Measurements from ENCODE around the gene ACOD1.
"Not testable (repeated sequence)": the region's sequence is repeated elsewhere in the genome, so short reads cannot be mapped to it uniquely, and the experiment has no call there.

Gene ACOD1

DNA sequence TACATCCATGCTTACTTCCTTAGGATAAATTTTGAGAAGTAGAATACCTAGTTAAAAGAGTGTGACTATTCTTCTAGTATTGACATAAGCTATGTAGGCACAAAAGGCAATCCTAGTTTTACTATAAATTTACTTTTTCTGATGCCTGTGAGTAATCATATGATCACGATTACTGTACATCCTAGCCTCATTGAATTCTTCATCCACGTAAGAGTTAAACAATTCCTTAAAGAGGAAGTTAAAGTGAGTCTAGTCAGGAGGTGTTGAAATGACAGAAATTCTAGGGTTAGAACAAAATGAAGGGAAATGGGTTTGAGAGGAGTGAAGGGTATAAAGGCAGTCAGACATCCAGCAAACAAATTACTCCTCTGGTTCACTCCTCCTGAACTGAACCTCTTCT is at the start of gene ACOD1:
Gene ACOD1 (plus strand): TSS at position 363 of the 400 bp plus-strand sequence. CDS start 48 bp downstream, outside the sequence.
- DNase-seq = no peak

DNA sequence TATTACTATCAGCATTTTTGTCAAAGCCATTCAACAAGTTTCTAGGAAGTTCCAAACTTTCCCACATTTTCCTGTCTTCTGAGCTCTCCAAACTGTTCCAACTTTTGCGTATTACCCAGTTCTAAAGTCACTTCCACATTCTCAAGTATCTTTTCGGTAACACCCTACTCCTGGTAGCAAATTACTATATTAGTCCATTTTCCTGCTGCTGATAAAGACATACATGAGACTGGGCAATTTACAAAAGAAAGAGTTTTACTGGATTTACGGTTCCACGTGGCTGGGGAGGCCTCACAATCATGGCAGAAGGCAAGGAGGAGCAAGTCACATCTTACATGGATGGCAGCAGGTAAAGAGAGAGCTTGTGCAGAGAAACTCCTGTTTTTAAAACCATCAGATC is 49.2 kb upstream of the ACOD1 start:
- not testable (repeated sequence) for DNase-seq

DNA sequence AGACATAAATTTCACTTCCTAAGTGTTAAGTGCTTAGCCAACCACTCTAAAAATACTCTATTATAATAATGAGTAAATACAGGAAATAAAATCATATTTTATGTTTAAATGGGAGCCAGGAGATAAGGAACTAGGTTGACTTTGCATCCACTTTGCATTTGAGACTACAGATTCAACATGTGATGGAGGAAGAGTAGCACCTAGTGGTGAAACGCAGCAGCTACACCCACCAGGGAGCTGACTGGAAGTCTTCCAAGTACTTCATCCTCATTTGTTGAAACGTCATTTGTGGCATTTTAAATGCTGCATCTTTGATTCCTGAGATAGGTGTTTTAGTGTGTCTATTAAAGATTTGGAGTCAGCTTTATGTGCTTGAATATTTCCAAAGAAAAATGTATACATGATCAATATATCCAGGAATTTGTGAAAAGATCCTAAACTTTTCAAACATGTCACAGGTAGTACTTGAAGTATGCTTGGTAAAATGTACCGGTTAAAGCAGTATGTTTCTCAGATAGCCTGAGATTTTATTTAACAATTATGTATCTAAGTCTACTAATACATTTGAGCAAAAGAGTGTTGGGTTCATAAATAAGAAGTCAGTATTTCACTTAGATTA is 44.7 kb upstream of the ACOD1 start:
- DNase-seq = peak; percentile 44

- DNase-seq = no peak
Observed at GRCh38 chr13:76904507-76904906, 43.8 kb upstream of the ACOD1 start.

DNA sequence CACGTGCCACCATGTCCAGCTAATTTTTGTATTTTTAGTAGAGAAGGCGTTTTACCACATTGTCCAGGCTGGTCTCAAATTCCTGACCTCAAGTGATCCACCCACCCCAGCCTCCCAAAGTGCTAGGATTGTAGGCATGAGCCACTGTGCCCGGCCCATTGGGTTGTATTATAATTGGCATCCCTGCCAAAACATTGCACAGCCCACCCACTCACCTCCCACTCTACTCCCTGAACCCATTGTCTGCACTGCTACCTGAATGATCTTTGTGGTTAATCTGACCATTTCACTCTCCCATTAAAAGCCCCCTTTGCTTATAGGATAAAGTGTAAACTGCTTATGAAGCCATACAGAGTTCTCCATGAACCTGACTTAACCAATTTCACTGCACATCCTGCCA is 35.8 kb upstream of the ACOD1 start:
- DNase-seq = no peak

DNA sequence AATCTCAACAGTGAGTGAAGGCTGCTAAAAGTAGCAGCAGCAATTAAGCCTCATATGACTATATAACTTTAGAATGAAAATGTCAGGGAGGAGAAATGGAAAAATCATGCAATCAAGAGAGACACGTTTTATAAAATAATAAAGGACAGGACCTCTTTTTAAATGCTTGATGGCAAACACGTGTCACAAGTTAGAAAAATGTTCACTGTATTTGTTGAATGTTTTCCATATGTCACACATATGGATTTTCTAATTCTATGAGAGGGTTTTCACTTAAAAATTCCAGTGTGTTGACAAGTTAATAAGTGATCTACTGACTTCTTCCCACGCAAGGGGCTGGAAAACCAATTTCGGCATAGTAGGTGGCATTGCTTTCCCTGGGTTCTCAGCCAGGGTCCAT is 34.4 kb upstream of the ACOD1 start:
- no peak for DNase-seq

DNA sequence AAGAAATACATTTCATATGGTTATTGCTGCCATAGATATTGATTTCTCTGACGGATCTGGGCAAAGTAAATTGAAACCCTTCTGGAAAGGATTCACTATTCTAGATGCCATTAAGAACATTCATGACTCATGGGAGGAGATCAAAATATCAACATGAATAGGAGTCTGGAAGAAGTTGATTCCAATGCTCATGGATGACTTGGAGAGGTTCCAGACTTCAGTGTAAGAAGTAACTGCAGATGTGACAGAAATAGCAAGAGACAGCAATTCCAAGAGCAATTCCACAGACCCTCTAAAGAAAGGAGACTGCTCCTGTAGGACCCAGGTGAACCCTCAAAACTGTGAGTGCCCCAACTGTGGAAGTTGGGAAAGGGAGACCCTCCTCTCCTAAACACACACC is 31.2 kb upstream of the ACOD1 start:
- DNase-seq = no peak

GRCh38 chr13:76917755-76918481 is 30.4 kb upstream of the ACOD1 start:
- not testable (repeated sequence) for DNase-seq

- no peak for DNase-seq
Observed at GRCh38 chr13:76921516-76921915, 26.8 kb upstream of the ACOD1 start.

DNA sequence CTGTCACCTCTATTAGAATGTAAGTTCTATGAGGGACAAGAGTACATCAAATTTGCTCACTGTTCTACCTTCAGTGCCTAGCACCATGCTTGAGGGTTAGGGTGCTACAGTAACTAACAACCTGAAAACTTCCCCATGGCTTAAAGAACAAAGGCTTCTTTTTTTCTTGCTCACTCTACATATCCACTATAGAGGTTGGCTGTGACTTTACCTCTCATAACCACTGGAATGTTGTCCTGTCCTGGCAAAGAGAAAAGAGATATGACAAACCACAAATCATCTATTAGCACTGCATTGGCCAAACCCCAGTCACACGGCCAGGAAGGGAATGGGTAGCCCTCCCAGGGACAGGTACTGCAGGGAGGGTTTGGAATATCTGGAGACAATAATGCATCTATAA is 23.2 kb upstream of the ACOD1 start:
- no peak for DNase-seq

GRCh38 chr13:76927955-76928354 is 20.4 kb upstream of the ACOD1 start:
- DNase-seq = no peak

DNA sequence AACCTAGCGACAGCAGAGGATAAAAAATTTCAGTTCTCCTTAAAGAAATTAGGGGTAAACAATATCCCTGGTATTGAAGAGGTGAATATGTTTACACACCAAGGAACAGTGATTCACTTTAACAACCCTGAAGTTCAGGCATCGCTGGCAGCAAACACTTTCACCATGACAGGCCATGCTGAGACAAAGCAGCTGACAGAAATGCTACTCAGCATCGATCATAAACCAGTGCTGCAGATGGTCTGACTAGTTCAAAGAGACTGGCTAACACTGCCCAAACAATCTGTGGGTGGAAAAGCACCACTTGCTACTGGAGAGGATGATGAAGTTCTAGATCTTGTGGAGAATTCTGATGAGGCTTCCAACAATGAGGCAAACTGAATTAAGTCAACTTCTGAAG is 19.9 kb upstream of the ACOD1 start:
- DNase-seq = no peak

- DNase-seq = no peak
Observed at GRCh38 chr13:76929320-76929719, 19.0 kb upstream of the ACOD1 start.

- no peak for DNase-seq
Observed at GRCh38 chr13:76929851-76930374, 18.4 kb upstream of the ACOD1 start.

- DNase-seq = no peak
Observed at GRCh38 chr13:76932076-76932475, 16.2 kb upstream of the ACOD1 start.

DNA sequence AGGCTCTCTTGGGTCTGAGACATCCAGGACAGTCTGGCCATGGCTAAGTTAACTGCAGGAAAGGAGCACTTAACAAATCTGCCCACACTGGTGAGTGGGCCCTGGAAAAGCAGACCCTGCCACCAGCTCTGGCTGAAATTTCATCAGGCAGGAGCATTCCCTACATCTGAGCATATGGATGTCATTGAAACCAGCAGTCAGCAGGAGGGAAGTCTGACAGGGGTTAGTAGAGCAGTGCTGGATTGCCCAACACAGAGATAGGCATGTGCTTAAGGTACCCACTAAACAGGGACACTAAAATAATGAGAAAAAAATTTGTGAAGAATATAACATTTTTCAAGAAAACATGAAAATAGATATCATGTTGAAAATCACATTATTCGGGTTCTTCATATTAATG is 13.6 kb upstream of the ACOD1 start:
- DNase-seq = no peak

- DNase-seq = no peak
Observed at GRCh38 chr13:76936763-76937162, 11.5 kb upstream of the ACOD1 start.

GRCh38 chr13:76937281-76937820 is 11.0 kb upstream of the ACOD1 start:
- no peak for DNase-seq

DNA sequence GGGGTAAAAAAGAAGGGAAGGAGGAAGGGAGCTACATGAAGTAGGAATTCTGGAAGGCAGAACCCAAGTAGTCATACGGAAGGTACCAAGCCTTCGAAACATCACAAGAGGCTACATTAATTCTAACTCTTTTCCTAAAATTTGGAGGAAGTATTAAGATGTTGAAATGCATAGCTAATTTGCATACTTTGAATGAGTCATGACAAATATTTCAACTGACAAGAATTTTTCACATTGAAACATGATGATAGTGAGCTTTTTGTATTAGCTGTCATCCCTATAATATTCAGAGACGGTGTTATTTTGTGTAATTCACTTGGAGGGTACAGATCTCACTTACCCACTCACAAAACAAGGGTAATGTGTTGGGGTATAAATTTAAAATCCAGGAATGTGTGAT is 9.1 kb upstream of the ACOD1 start:
- DNase-seq = no peak

DNA sequence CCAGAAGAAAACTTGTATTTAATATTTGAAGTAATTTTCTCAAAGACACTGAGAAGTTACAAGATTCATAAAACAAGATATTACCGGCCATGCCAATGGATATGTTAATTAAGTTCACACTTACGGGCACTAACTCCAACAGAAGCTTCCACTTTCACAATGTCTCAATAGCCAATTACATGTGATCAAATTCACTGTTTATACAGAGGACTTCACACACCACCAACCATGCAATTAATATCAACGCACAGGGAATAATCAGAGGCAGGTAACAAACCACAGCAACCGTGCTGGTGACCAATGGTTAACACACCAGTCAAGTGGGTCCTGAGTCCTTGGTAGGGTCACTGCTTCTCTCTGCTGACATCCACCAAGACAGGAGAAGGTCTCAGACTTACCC is 5.9 kb upstream of the ACOD1 start:
- DNase-seq = no peak

DNA sequence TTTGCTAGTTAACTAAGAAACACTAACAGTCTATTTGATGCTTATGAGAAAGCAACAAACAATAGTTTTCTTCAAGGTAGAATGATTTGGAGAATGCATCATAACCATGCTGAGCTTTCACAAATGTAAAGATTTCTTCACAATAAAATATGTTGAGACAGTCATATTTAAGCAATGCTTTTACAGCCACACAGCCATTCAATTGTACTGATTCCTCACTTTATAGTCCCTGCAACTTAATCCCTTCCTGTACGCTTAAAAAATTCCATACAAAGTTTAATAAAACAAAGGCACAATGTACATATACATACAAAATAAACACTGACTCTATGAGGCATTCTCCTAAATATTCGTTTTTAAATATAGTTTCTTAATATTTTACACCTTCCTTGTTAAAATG is 4.7 kb upstream of the ACOD1 start:
- no peak for DNase-seq

- no peak for DNase-seq
Observed at GRCh38 chr13:76944456-76944855, 3.9 kb upstream of the ACOD1 start.

DNA sequence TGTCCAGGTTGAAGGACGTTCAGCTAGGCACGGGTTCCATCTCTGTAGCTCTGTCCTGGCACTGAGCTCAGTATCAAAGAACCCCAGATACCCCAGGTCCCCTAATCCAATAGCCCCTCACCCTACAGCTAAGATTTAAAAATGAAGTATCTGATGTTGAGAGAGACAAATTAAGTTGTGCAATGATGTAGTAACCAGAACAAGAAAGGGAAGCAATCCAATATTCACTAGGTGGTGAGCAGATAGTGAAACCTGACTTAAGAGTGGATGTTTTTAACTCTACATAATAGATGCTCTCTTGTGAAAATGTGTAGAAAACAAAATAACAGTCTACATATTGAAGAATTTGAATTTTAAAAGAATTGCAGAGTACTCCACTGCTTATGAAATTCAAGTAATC is 1.8 kb downstream of the ACOD1 start:
- DNase-seq = no peak

- DNase-seq = no peak
Observed at GRCh38 chr13:76953968-76954367, 5.7 kb downstream of the ACOD1 start.

Data from activated effector memory CD4-positive, alpha-beta T cell treated with Interleukin-2 at 50 U/mL for 16 hours (primary cell).